ENCODE measurements around the gene SSBP4.
"Not testable (repeated sequence)": the region's sequence is repeated elsewhere in the genome, so short reads cannot be mapped to it uniquely, and the experiment has no call there.

The SSBP4 gene

DNA sequence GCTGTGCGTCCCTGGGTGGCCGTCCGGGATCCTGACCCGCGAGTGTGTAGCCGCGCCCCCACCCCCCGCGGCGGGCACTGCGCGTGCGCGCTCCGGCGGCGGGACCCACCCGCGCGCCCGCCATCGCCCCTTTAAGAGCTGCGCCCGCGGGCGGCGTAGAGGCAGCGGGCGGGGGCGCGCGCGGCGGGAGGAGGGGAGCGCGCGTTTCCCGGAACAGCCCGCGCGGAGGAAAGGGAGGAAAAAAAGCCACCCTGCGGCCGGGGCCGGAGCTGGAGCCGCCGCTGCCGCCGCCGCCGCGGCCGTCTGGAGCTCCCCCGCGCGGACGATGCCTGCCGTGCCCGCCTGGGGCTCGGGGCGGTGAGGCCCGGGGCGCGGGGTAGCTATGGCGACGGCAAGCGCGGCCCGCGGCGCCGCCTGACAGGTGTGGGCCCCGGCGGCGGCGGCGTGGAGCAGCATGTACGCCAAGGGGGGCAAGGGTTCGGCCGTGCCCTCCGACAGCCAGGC, at the start of gene SSBP4:
Gene SSBP4 (plus strand): TSS at position 204 of the 504 bp plus-strand sequence. CDS start 251 bp downstream, at position 455.
- Mint-ChIP-seq H3K36me3 (no peaks in the 10 kb centered on the region), H3K4me1 (peaks cover 59% of the 10 kb centered on the region), H3K4me3 (peak within 1 kb of the TSS; percentile 75), H3K27ac (peak within 1 kb of the TSS; percentile 79), H3K9me3 (no peaks in the 10 kb centered on the region), H3K27me3 (peaks cover 27% of the 10 kb centered on the region)
- peak; percentile 79 for ATAC-seq (ENCODE audit: low read depth)
- DNase-seq (ENCODE audit: low spot score in 2 of 2): peak; percentile 68 to 76

DNA sequence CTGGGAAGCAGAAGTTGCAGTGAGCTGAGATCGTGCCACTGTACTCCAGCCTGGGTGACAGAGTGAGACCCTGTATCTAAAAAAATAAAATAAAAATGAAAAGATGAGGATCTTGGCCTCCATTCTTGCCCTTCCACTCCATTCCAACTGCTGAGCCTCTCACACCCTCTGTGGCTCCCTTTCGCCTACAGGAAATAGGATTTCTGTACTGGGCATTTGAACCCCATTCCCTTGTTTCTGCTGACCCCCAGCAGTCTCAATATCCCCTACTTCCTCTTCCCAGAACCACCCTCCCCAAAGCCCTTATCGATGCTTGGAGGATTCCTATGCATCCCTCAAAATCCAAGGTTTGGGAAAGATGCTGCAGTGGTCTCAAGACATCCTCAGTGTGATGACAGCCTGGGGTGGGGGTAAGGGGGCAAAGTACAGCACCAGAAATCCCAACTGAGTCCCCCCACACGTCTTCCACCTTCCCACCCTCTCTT, 45.7 kb upstream of the SSBP4 start:
- H3K36me3 Mint-ChIP-seq: no peaks in the 10 kb centered on the region
- DNase-seq (ENCODE audit: low spot score in 2 of 2) (no peak), ATAC-seq (ENCODE audit: low read depth) (no peak)
- H3K27ac Mint-ChIP-seq: no peak overlapping the region
- no peaks in the 10 kb centered on the region for H3K9me3 Mint-ChIP-seq
- H3K4me1 Mint-ChIP-seq: peaks cover 9% of the 10 kb centered on the region
- peaks cover 2% of the 10 kb centered on the region for H3K27me3 Mint-ChIP-seq
- H3K4me3 Mint-ChIP-seq: no peak overlapping the region

DNA sequence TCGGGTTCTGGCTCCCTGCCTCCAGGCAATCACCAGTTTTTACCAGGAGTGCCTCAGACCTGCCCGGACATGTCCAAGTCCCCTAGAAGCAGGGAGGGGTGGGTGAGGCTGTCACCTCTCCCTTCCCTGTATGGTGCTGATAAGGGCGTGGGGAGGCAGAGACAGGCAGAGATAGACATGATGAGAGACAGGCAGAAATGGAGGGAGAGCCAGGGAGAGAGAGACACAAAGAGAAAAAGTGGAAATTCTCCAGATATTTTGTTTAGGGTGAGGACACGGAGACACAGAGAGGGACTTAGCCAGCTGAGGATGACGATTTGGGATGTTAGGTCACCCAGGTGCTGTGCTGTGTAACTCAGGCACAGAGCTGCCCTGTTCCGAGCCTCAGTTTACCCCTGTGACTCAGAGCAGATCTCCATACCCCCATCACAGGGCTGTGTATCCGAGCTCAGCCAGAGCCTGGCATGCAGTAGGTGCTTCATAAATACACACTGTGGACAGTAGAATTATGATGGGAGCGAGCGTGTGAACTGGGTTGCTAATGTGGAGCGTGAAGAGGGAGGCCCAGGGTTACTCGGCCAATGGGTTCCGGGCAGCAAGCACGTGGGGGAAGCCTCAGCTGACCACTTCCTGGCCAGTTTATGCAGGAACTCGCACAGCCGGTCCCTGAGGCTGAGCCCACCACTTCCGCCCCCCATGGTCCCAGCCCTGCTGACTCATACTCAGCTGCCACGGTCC, 45.1 kb upstream of the SSBP4 start:
- DNase-seq (ENCODE audit: low spot score in 2 of 2): no peak
- peaks cover 9% of the 10 kb centered on the region for H3K4me1 Mint-ChIP-seq
- H3K36me3 Mint-ChIP-seq: no peaks in the 10 kb centered on the region
- H3K9me3 Mint-ChIP-seq: no peaks in the 10 kb centered on the region
- ATAC-seq (ENCODE audit: low read depth): peak; percentile 65
- H3K27me3 Mint-ChIP-seq: peaks cover 2% of the 10 kb centered on the region
- H3K27ac Mint-ChIP-seq: no peak overlapping the region
- H3K4me3 Mint-ChIP-seq: peak overlapping the region; percentile 2

DNA sequence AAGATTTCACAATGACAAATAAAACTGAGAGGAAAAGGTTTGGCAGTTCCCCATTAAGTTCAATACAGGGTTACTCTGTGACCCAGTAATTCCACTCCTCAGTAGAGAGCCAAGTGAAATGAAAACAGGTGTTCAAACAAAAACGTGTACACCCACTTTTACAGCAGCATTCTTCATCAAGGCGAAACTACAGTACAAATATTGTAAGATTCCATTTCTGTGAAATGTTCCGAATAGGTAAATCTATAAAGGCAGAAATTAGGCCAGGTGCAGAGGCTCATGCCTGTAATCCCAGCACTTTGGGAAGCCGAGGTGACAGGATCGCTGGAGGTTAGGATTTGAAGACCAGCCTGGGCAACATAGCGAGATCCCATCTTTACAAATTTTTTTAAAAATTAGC, 42.2 kb upstream of the SSBP4 start:
- H3K9me3 Mint-ChIP-seq: no peaks in the 10 kb centered on the region
- no peaks in the 10 kb centered on the region for H3K36me3 Mint-ChIP-seq
- no peak overlapping the region for H3K4me3 Mint-ChIP-seq
- DNase-seq (ENCODE audit: low spot score in 2 of 2) (no peak), ATAC-seq (ENCODE audit: low read depth) (no peak)
- peaks cover 8% of the 10 kb centered on the region for H3K27me3 Mint-ChIP-seq
- H3K27ac Mint-ChIP-seq: no peak overlapping the region
- peaks cover 9% of the 10 kb centered on the region for H3K4me1 Mint-ChIP-seq

DNA sequence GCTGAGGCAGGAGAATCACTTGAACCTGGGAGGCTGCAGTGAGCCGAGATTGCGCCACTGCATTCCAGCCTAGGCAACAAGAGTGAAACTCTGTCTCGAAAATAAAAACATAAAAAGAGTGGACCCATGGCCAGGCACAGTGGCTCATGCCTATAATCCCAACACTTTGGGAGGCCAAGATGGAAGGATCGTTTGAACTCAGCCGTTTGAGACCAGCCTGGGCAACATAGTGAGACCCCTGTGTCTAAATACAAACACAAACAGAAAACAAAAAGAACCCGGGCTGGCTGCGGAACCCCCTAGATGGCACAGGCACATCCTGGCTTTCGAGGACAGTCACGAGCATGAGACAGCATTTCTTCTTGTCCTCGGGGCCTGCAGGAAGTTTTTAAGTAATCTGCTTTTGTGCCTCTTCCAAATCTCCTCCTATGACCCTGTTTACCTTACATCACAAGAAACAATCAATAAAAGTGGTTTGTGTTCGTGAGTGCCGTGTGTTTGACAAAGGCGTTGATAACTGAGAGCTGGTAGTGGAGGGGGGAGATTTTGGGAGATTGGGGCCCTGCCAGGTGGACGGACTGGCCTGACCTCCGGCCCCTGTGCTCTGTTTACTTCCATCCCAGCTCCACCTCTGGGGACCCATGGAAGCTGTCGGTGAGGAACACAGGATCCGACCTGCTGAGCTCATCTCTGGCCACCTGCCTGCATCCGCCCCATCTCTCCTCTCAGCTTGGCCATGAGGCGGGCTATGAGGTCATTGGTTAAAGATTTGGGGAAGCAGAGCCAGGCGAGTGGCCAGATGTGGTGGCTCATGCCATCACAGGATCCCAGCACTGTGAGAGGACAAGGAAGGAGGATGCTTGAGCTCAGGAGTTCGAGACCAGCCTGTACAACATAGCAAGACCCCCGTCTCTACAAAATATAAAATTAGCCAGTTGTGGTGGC, 39.1 kb upstream of the SSBP4 start:
- H3K36me3 Mint-ChIP-seq: no peaks in the 10 kb centered on the region
- H3K4me1 Mint-ChIP-seq: no peaks in the 10 kb centered on the region
- H3K9me3 Mint-ChIP-seq: no peaks in the 10 kb centered on the region
- H3K27ac Mint-ChIP-seq: no peak overlapping the region
- DNase-seq (ENCODE audit: low spot score in 2 of 2) (no peak), ATAC-seq (ENCODE audit: low read depth) (no peak)
- H3K4me3 Mint-ChIP-seq: no peak overlapping the region
- H3K27me3 Mint-ChIP-seq: peaks cover 12% of the 10 kb centered on the region

DNA sequence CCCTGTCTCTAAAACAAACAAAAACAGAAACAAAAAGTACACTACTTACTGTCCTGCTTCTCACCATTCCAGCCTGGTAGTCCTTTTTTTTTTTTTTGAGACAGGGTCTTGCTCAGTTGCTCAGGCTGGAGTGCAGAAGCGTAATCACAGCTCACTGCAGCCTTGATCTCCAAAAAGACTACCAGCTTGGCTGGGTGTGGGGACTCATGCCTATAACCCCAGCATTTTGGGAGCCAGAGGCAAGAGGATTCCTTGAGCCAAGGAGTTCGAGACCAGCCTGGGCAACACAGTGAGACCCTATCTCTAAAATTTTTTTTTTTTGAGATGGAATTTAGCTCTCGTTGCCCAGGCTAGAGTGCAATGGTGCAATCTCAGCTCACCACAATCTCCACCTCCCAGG, 38.4 kb upstream of the SSBP4 start:
- DNase-seq (ENCODE audit: low spot score in 2 of 2): no peak
- no peaks in the 10 kb centered on the region for H3K9me3 Mint-ChIP-seq
- H3K27me3 Mint-ChIP-seq: peaks cover 12% of the 10 kb centered on the region
- H3K4me3 Mint-ChIP-seq: no peak overlapping the region
- no peak for ATAC-seq (ENCODE audit: low read depth)
- no peaks in the 10 kb centered on the region for H3K36me3 Mint-ChIP-seq
- H3K4me1 Mint-ChIP-seq: no peaks in the 10 kb centered on the region
- H3K27ac Mint-ChIP-seq: no peak overlapping the region

DNA sequence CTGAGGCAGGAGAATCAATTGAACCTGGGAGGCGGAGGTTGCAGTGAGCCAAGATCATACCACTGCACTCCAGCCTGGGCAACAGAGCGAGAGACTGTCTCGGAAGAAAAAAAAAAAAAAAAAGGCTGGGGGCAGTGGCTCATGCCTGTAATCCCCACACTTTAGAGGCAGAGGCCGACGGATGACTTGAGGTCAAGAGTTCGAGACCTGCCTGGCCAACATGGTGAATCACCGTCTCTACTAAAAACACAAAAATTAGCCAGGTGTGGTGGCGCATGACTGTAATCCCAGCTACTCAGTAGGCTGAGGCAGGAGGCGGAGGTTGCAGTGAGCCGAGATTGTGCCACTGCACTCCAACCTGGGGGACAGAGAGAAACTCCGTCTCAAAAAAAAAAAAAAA, 35.6 kb upstream of the SSBP4 start:
- H3K4me1 Mint-ChIP-seq; H3K4me3 Mint-ChIP-seq; H3K27ac Mint-ChIP-seq; DNase-seq (ENCODE audit: low spot score in 2 of 2); ATAC-seq (ENCODE audit: low read depth); H3K36me3 Mint-ChIP-seq; H3K9me3 Mint-ChIP-seq: not testable (repeated sequence)
- peaks cover 12% of the 10 kb centered on the region for H3K27me3 Mint-ChIP-seq

DNA sequence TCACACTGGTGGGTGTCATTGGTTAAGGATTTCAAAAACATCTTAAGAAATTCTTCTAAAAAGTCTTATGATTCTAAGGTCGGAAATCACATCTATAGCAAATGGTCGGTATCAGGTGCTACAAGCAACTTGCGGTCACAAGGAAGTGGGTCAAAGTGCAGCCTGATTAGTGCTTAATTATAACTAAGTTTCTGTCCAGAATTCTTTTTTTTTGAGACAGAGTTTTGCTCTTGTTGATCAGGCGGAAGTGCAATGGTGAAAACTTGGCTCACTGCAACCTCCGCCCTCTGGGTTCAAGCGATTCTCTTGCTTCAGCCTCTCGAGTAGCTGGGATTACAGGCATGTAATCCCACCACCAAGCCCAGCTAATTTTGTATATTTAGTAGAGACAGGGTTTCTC, 34.4 kb upstream of the SSBP4 start:
- DNase-seq (ENCODE audit: low spot score in 2 of 2) (no peak), ATAC-seq (ENCODE audit: low read depth) (no peak)
- H3K4me3 Mint-ChIP-seq: no peak overlapping the region
- H3K27me3 Mint-ChIP-seq: peaks cover 12% of the 10 kb centered on the region
- H3K4me1 Mint-ChIP-seq: peaks cover 2% of the 10 kb centered on the region
- H3K27ac Mint-ChIP-seq: no peak overlapping the region
- H3K36me3 Mint-ChIP-seq: peaks cover 2% of the 10 kb centered on the region
- H3K9me3 Mint-ChIP-seq: no peaks in the 10 kb centered on the region

DNA sequence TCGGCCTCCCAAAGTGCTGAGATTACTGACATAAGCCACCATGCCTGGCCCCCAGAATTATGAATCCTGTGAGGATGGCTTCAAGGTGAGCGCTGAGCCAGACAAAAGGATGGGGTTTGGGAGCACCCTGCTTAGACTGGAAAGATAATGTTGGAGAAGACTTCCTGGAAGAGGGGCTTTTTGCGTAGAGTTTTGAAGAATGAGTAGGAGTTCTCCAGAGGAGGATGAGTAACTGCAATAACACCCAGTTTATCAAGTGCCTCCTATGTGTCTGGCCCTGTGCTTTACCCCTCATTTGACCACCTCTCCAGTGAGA, 33.9 kb upstream of the SSBP4 start:
- Mint-ChIP-seq H3K9me3 (no peaks in the 10 kb centered on the region), H3K27me3 (peaks cover 9% of the 10 kb centered on the region), H3K36me3 (peaks cover 4% of the 10 kb centered on the region), H3K4me3 (no peak overlapping the region), H3K4me1 (peaks cover 2% of the 10 kb centered on the region), H3K27ac (no peak overlapping the region)
- ATAC-seq (ENCODE audit: low read depth): no peak
- DNase-seq (ENCODE audit: low spot score in 2 of 2): no peak

DNA sequence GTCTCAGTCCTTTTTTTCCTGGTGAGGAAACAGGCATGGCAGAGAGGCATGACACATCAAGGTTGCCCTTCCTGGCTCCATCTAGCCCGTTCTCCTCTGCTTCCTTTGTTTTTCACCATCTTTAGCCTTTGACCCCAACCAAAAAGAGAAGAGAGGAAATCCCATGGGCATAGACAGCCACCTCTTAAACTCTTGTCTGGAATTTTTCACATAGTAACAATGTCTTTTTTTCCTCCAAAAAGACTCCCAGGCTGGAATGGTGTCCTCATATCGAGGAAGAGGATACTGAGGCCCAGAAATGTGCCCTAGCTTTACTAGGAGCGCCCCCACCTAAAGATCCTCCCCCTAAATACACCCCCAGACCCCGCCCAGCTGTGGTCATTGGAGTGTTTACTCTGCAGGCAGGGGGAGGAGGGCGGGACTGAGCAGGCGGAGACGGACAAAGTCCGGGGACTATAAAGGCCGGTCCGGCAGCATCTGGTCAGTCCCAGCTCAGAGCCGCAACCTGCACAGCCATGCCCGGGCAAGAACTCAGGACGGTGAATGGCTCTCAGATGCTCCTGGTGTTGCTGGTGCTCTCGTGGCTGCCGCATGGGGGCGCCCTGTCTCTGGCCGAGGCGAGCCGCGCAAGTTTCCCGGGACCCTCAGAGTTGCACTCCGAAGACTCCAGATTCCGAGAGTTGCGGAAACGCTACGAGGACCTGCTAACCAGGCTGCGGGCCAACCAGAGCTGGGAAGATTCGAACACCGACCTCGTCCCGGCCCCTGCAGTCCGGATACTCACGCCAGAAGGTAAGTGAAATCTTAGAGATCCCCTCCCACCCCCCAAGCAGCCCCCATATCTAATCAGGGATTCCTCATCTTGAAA, 33.3 kb upstream of the SSBP4 start, which contains the start of gene GDF15:
Gene GDF15 (plus strand): TSS at position 484 of the 868 bp plus-strand sequence. CDS start 32 bp downstream, at position 516.
- ATAC-seq (ENCODE audit: low read depth): no peak
- peak; percentile 28 to 42 for DNase-seq (ENCODE audit: low spot score in 2 of 2)
- Mint-ChIP-seq H3K36me3 (peaks cover 4% of the 10 kb centered on the region), H3K9me3 (no peaks in the 10 kb centered on the region), H3K27me3 (peaks cover 9% of the 10 kb centered on the region), H3K27ac (no peak within 1 kb of the TSS), H3K4me3 (no peak within 1 kb of the TSS), H3K4me1 (peaks cover 2% of the 10 kb centered on the region)

DNA sequence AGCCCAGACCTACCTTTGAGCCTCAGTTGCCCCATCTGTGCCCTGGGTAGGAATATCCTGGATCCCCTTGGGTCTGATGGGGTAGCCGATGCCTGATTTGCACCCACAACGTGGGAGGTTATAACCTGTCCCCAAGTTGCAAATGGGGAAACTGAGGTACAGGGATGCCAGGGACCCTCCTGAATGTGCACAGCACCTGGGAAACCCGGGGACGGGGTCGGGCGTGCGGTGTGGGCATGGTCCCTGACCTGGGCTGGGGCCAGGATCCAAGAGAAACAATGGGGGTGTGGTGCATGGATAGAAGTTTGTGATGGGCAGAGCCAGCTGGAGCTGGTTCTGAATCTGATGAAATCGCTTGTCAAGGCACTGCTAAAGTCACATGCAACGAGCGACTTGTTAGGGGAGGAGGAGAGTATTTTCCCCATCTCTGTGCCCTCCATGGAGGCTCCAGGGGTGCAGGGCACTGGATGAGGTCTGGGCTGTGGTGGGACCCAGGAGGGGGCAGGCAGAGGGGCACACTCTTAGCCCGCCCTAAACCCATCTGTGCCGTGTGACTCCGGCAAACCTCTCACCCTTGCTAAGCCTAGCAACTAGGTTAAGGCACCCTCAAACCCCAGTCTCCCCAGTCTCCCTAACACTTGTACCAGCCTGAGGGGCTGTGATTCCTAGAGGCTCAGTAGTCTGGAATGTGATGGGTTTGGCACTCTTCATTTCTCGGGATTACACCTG, 32.5 kb upstream of the SSBP4 start:
- no peak overlapping the region for H3K4me3 Mint-ChIP-seq
- no peaks in the 10 kb centered on the region for H3K9me3 Mint-ChIP-seq
- peaks cover 9% of the 10 kb centered on the region for H3K27me3 Mint-ChIP-seq
- H3K4me1 Mint-ChIP-seq: peaks cover 2% of the 10 kb centered on the region
- ATAC-seq (ENCODE audit: low read depth) (no peak), DNase-seq (ENCODE audit: low spot score in 2 of 2) (no peak)
- peaks cover 4% of the 10 kb centered on the region for H3K36me3 Mint-ChIP-seq
- no peak overlapping the region for H3K27ac Mint-ChIP-seq

DNA sequence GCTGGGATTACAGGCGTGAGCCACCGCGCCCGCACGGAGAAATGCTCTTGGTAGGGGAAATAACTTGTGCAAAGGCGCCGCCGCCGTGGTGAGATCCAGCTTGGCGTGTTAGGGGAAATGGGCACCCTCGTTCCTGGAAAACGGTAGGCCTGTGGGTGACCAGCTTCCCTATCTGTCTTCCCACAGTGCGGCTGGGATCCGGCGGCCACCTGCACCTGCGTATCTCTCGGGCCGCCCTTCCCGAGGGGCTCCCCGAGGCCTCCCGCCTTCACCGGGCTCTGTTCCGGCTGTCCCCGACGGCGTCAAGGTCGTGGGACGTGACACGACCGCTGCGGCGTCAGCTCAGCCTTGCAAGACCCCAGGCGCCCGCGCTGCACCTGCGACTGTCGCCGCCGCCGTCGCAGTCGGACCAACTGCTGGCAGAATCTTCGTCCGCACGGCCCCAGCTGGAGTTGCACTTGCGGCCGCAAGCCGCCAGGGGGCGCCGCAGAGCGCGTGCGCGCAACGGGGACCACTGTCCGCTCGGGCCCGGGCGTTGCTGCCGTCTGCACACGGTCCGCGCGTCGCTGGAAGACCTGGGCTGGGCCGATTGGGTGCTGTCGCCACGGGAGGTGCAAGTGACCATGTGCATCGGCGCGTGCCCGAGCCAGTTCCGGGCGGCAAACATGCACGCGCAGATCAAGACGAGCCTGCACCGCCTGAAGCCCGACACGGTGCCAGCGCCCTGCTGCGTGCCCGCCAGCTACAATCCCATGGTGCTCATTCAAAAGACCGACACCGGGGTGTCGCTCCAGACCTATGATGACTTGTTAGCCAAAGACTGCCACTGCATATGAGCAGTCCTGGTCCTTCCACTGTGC, 30.9 kb upstream of the SSBP4 start:
- peak overlapping the region; percentile 38 for H3K27ac Mint-ChIP-seq
- H3K4me3 Mint-ChIP-seq: peak overlapping the region; percentile 70
- peaks cover 2% of the 10 kb centered on the region for H3K27me3 Mint-ChIP-seq
- H3K9me3 Mint-ChIP-seq: no peaks in the 10 kb centered on the region
- peaks cover 4% of the 10 kb centered on the region for H3K36me3 Mint-ChIP-seq
- DNase-seq (ENCODE audit: low spot score in 2 of 2): peak; percentile 84 to 89
- H3K4me1 Mint-ChIP-seq: peaks cover 8% of the 10 kb centered on the region
- ATAC-seq (ENCODE audit: low read depth): peak; percentile 81

Measured in memory B cell (primary cell).